Measurements from ENCODE around the gene SS18L1. TPM values are rescaled to one million over a fixed set of nuclear protein-coding genes. Genes with fewer than 3 reads are reported as not detected.

SS18L1 gene
- total RNA-seq, 1 donor from 2014 or later = 11.5 TPM

DNA sequence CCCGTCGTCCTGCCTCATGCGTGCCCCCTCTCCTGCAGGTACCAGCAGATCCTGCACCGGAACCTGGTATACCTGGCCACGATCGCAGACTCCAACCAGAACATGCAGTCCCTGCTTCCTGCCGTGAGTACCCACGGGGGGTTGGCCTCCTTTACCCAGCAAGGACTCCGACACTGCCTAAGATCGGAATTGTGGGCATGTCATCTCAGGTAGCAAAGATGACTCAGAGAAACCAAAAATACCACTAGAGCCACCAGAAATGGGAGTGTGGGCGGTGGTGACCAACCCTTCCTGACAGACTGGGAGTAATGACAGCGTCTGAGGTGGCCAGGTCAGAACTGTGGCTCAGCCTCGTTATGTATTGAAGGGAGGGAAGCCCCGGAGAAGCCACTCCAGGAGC lies 16.3 kb downstream of the SS18L1 start:
- peaks cover 32 to 36% (median 35%) of the 10 kb centered on the region in 3 donors for H3K36me3 ChIP-seq (ENCODE audit: control insufficient read depth in 3 of 3, insufficient read depth in 3 of 3, low read length in 3 of 3)
- peak overlapping the region in 1 of 3 donors; percentile 29 for H3K4me3 ChIP-seq (ENCODE audit: low read length in 3 of 3)
- peaks cover 11 to 29% (median 18%) of the 10 kb centered on the region in 3 donors for H3K4me1 ChIP-seq (ENCODE audit: control insufficient read depth in 3 of 3, insufficient read depth in 3 of 3, low read length in 3 of 3)
- H3K9ac ChIP-seq (ENCODE audit: low read depth in 1 of 3, low read length in 3 of 3) = peak overlapping the region in 2 of 3 donors; percentile 51 to 54
- H3K27me3 ChIP-seq (ENCODE audit: control insufficient read depth in 3 of 3, insufficient read depth in 3 of 3, low read length in 3 of 3) = no peaks in the 10 kb centered on the region
- H3K9me3 ChIP-seq (ENCODE audit: control insufficient read depth in 3 of 3, low read length in 3 of 3) = no peaks in the 10 kb centered on the region
- H3K27ac ChIP-seq (ENCODE audit: low read depth, low read length) = no peak overlapping the region

DNA sequence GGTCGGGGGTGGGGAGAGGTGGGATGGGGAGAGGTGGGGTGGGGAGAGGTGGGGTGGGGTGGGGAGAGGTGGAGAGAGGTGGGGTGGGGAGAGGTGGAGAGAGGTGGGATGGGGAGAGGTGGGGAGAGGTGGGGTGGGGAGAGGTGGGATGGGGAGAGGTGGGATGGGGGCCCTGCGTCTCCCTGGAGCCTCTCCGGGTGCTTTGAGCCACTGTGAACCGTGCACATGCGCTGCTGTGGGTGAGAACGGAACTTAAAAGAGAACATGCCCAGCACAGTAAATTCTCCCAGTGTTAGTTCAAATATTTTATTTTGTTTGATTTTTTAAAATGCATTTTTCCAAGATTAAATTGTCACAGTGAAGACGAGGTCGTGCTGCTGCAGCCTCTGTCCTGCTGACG lies 16.7 kb downstream of the SS18L1 start:
- no peak overlapping the region for H3K27ac ChIP-seq (ENCODE audit: low read depth, low read length)
- no peaks in the 10 kb centered on the region for H3K27me3 ChIP-seq (ENCODE audit: control insufficient read depth in 3 of 3, insufficient read depth in 3 of 3, low read length in 3 of 3)
- no peak overlapping the region for H3K4me3 ChIP-seq (ENCODE audit: low read length in 3 of 3)
- peaks cover 11 to 29% (median 18%) of the 10 kb centered on the region in 3 donors for H3K4me1 ChIP-seq (ENCODE audit: control insufficient read depth in 3 of 3, insufficient read depth in 3 of 3, low read length in 3 of 3)
- H3K9me3 ChIP-seq (ENCODE audit: control insufficient read depth in 3 of 3, low read length in 3 of 3) = no peaks in the 10 kb centered on the region
- H3K9ac ChIP-seq (ENCODE audit: low read depth in 1 of 3, low read length in 3 of 3) = no peak overlapping the region
- peaks cover 37 to 40% (median 38%) of the 10 kb centered on the region in 3 donors for H3K36me3 ChIP-seq (ENCODE audit: control insufficient read depth in 3 of 3, insufficient read depth in 3 of 3, low read length in 3 of 3)

GRCh38 chr20:62160876-62161275 lies 17.3 kb downstream of the SS18L1 start:
- no peaks in the 10 kb centered on the region for H3K9me3 ChIP-seq (ENCODE audit: control insufficient read depth in 3 of 3, low read length in 3 of 3)
- no peaks in the 10 kb centered on the region for H3K27me3 ChIP-seq (ENCODE audit: control insufficient read depth in 3 of 3, insufficient read depth in 3 of 3, low read length in 3 of 3)
- peaks cover 11 to 29% (median 18%) of the 10 kb centered on the region in 3 donors for H3K4me1 ChIP-seq (ENCODE audit: control insufficient read depth in 3 of 3, insufficient read depth in 3 of 3, low read length in 3 of 3)
- no peak overlapping the region for H3K27ac ChIP-seq (ENCODE audit: low read depth, low read length)
- peaks cover 43 to 46% (median 44%) of the 10 kb centered on the region in 3 donors for H3K36me3 ChIP-seq (ENCODE audit: control insufficient read depth in 3 of 3, insufficient read depth in 3 of 3, low read length in 3 of 3)
- no peak overlapping the region for H3K4me3 ChIP-seq (ENCODE audit: low read length in 3 of 3)
- no peak overlapping the region for H3K9ac ChIP-seq (ENCODE audit: low read depth in 1 of 3, low read length in 3 of 3)

- peaks cover 48 to 51% (median 49%) of the 10 kb centered on the region in 3 donors for H3K36me3 ChIP-seq (ENCODE audit: control insufficient read depth in 3 of 3, insufficient read depth in 3 of 3, low read length in 3 of 3)
- no peaks in the 10 kb centered on the region for H3K27me3 ChIP-seq (ENCODE audit: control insufficient read depth in 3 of 3, insufficient read depth in 3 of 3, low read length in 3 of 3)
- no peaks in the 10 kb centered on the region for H3K9me3 ChIP-seq (ENCODE audit: control insufficient read depth in 3 of 3, low read length in 3 of 3)
- H3K27ac ChIP-seq (ENCODE audit: low read depth, low read length) = no peak overlapping the region
- H3K4me1 ChIP-seq (ENCODE audit: control insufficient read depth in 3 of 3, insufficient read depth in 3 of 3, low read length in 3 of 3) = peaks cover 11 to 29% (median 18%) of the 10 kb centered on the region in 3 donors
- H3K4me3 ChIP-seq (ENCODE audit: low read length in 3 of 3) = no peak overlapping the region
- no peak overlapping the region for H3K9ac ChIP-seq (ENCODE audit: low read depth in 1 of 3, low read length in 3 of 3)
These were observed 17.8 kb downstream of the SS18L1 start for GRCh38 chr20:62161347-62161746.

DNA sequence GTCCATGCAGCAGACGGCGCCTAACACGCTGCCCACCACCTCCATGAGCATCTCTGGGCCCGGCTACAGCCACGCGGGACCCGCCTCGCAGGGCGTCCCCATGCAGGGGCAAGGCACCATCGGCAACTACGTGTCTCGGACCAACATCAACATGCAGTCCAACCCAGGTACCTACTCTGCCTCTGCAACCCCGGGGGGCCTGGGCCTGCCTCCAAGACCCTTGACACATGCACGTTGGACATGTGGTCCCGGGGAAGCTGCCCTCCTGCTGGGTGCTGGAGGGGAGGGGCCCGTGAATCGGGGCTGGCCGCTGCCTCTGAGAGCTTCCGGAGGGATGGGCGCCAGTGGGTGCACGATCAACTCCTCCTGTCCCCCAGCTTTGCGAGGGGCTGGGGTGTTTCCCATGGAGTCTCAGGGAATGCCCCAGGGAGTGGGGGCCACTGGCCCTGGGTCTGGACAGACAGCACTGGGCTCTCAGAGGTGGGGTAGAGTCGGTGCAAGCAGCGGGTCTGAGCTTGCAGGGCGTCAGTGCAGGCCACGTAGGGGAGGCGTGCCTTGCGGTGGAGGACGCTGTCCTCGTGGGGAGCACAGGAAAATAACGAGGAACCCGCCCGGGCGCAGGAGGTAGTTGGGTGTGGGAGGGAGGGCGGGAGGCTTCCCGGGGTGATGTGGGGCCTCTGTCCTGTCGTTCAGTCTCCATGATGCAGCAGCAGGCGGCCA lies 19.4 kb downstream of the SS18L1 start:
- H3K27me3 ChIP-seq (ENCODE audit: control insufficient read depth in 3 of 3, insufficient read depth in 3 of 3, low read length in 3 of 3) = no peaks in the 10 kb centered on the region
- H3K4me1 ChIP-seq (ENCODE audit: control insufficient read depth in 3 of 3, insufficient read depth in 3 of 3, low read length in 3 of 3) = peaks cover 6 to 21% (median 6%) of the 10 kb centered on the region in 3 donors
- H3K4me3 ChIP-seq (ENCODE audit: low read length in 3 of 3) = no peak overlapping the region
- H3K9me3 ChIP-seq (ENCODE audit: control insufficient read depth in 3 of 3, low read length in 3 of 3) = no peaks in the 10 kb centered on the region
- H3K27ac ChIP-seq (ENCODE audit: low read depth, low read length) = no peak overlapping the region
- H3K36me3 ChIP-seq (ENCODE audit: control insufficient read depth in 3 of 3, insufficient read depth in 3 of 3, low read length in 3 of 3) = peaks cover 50 to 52% (median 51%) of the 10 kb centered on the region in 3 donors
- H3K9ac ChIP-seq (ENCODE audit: low read depth in 1 of 3, low read length in 3 of 3) = no peak overlapping the region

- no peak overlapping the region for H3K27ac ChIP-seq (ENCODE audit: low read depth, low read length)
- H3K4me1 ChIP-seq (ENCODE audit: control insufficient read depth in 3 of 3, insufficient read depth in 3 of 3, low read length in 3 of 3) = peaks cover 6 to 21% (median 6%) of the 10 kb centered on the region in 3 donors
- no peak overlapping the region for H3K4me3 ChIP-seq (ENCODE audit: low read length in 3 of 3)
- no peaks in the 10 kb centered on the region for H3K9me3 ChIP-seq (ENCODE audit: control insufficient read depth in 3 of 3, low read length in 3 of 3)
- H3K27me3 ChIP-seq (ENCODE audit: control insufficient read depth in 3 of 3, insufficient read depth in 3 of 3, low read length in 3 of 3) = no peaks in the 10 kb centered on the region
- peaks cover 52 to 56% (median 53%) of the 10 kb centered on the region in 3 donors for H3K36me3 ChIP-seq (ENCODE audit: control insufficient read depth in 3 of 3, insufficient read depth in 3 of 3, low read length in 3 of 3)
- no peak overlapping the region for H3K9ac ChIP-seq (ENCODE audit: low read depth in 1 of 3, low read length in 3 of 3)
These were observed 19.9 kb downstream of the SS18L1 start for GRCh38 chr20:62163485-62163865.

DNA sequence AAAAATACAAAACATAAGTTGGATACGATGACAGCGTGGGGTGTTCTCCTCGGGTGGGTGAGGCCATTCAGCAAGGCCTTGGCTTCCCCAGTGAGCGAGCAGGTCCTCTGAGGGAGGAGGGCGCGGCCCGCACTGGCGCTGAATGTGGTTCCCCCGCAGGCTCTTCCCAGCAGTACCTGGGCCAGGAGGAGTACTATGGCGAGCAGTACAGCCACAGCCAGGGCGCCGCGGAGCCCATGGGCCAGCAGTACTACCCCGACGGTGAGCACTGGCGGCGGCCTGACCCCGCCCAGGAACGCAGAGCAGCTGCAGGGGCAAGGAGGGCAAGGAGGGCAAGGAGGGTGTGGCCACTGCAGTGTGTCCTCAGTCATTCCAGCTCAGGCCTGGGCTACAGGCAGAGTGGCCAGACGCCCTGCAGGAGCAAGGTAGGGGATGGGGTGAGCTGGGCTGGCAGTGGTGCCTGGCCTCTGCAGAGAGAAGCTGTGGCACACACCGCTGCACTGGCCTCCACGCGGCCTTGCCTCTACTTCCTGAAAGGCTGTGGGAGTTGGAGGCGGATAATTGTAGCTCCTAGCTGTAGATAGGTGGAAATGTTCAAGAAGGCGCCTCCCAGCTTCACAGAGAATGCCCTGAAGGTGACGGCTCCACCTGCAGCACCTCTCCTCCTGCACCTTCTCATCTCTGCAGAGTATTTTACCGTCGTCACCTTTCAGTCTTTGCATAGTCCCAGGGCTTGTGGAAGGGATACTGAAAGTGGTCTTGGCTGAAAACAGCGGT lies 20.6 kb downstream of the SS18L1 start:
- peaks cover 53 to 58% (median 56%) of the 10 kb centered on the region in 3 donors for H3K36me3 ChIP-seq (ENCODE audit: control insufficient read depth in 3 of 3, insufficient read depth in 3 of 3, low read length in 3 of 3)
- no peak overlapping the region for H3K9ac ChIP-seq (ENCODE audit: low read depth in 1 of 3, low read length in 3 of 3)
- peaks cover 6 to 16% (median 6%) of the 10 kb centered on the region in 3 donors for H3K4me1 ChIP-seq (ENCODE audit: control insufficient read depth in 3 of 3, insufficient read depth in 3 of 3, low read length in 3 of 3)
- no peaks in the 10 kb centered on the region for H3K9me3 ChIP-seq (ENCODE audit: control insufficient read depth in 3 of 3, low read length in 3 of 3)
- no peak overlapping the region for H3K4me3 ChIP-seq (ENCODE audit: low read length in 3 of 3)
- no peaks in the 10 kb centered on the region for H3K27me3 ChIP-seq (ENCODE audit: control insufficient read depth in 3 of 3, insufficient read depth in 3 of 3, low read length in 3 of 3)
- no peak overlapping the region for H3K27ac ChIP-seq (ENCODE audit: low read depth, low read length)

DNA sequence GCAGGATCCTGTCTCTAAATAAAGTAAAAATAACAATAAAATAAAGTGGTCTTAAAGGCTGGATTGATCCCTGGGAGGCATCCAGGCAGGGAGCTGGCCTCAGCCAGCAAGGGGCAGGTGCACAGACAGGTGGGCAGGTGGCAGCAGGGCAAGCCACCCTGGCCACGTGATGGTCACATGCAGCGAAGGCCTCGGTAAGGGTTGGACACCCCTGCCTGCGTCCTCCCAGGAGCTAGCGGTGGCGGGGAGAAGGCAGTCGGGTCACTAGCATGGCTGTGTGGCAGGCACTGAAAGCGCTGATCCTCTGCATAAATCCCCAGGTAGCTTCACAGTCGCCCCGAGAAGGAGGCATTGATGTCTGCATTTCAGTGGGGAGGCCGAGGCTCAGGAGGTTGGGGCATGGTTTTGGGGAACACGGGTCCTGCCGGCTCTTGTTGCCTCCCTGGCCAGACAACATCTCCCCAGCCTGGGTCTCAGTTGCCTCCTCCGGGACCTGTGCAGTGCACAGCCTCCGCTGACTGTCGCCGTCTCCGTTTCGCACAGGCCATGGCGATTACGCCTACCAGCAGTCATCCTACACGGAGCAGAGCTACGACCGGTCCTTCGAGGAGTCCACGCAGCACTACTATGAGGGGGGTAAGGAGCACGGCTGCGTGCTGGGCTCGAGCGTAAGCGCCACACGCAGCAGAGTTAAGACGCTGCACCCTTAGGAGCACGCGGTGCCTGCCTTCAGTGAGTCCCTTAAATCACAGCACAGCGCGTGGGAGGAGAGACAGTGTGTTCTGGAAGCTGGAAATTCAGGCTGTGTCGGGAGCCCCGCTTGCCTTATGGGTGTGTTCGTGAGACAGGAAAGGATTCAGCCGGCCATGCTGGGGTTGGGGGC lies 21.6 kb downstream of the SS18L1 start:
- no peaks in the 10 kb centered on the region for H3K9me3 ChIP-seq (ENCODE audit: control insufficient read depth in 3 of 3, low read length in 3 of 3)
- H3K27ac ChIP-seq (ENCODE audit: low read depth, low read length) = no peak overlapping the region
- peaks cover 51 to 58% (median 57%) of the 10 kb centered on the region in 3 donors for H3K36me3 ChIP-seq (ENCODE audit: control insufficient read depth in 3 of 3, insufficient read depth in 3 of 3, low read length in 3 of 3)
- peaks cover 0 to 8% (median 0%) of the 10 kb centered on the region in 3 donors for H3K4me1 ChIP-seq (ENCODE audit: control insufficient read depth in 3 of 3, insufficient read depth in 3 of 3, low read length in 3 of 3)
- no peak overlapping the region for H3K9ac ChIP-seq (ENCODE audit: low read depth in 1 of 3, low read length in 3 of 3)
- no peak overlapping the region for H3K4me3 ChIP-seq (ENCODE audit: low read length in 3 of 3)
- H3K27me3 ChIP-seq (ENCODE audit: control insufficient read depth in 3 of 3, insufficient read depth in 3 of 3, low read length in 3 of 3) = no peaks in the 10 kb centered on the region

DNA sequence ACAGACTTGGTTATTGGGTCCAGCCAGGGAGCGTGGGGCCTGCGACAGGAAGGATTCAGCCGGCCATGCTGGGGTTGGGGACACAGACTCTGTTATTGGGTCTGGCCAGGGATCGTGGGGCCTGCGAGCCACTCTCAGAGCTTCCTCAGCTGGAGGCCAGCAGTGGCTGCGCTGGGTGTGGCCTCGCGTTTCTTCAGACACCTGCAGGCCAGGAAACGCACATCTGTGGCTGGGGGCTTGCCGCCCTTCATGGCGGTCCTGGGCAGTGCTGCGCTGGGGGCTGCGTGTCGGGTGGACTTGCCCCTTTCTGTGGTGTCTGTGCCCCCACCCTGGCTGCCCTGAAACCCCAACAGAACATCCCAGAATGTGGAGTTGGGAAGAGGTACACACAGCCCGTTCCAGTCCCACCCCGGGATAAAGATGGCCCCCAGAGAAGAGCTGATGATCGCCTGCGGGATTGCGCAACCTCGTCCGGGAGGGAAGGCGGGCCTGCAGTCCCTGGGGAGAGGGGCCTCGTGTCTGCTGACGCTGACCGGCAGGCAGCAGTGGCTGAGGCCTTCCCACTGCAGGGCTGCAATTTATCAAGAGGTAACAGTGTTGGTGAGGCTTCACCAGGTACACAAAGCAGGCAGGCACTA lies 22.3 kb downstream of the SS18L1 start:
- Histone ChIP-seq H3K36me3 (ENCODE audit: control insufficient read depth in 3 of 3, insufficient read depth in 3 of 3, low read length in 3 of 3) (peaks cover 46 to 58% (median 52%) of the 10 kb centered on the region in 3 donors), H3K4me1 (ENCODE audit: control insufficient read depth in 3 of 3, insufficient read depth in 3 of 3, low read length in 3 of 3) (peaks cover 0 to 6% (median 0%) of the 10 kb centered on the region in 3 donors), H3K9ac (ENCODE audit: low read depth in 1 of 3, low read length in 3 of 3) (no peak overlapping the region), H3K27me3 (ENCODE audit: control insufficient read depth in 3 of 3, insufficient read depth in 3 of 3, low read length in 3 of 3) (no peaks in the 10 kb centered on the region), H3K9me3 (ENCODE audit: control insufficient read depth in 3 of 3, low read length in 3 of 3) (no peaks in the 10 kb centered on the region), H3K4me3 (ENCODE audit: low read length in 3 of 3) (no peak overlapping the region), H3K27ac (ENCODE audit: low read depth, low read length) (no peak overlapping the region)

All from skeletal muscle tissue (tissue), 4 donors.